Measurements from ENCODE around the gene JKAMP. TPM values are rescaled to one million over a fixed set of nuclear protein-coding genes. Genes with fewer than 3 reads are reported as not detected.
"Not testable (repeated sequence)": the region's sequence is repeated elsewhere in the genome, so short reads cannot be mapped to it uniquely, and the experiment has no call there.

The JKAMP gene
- total RNA-seq, 1 donor from 2014 or later = 182 TPM

- H3K27me3 Mint-ChIP-seq (ENCODE audit: insufficient read depth, low read depth) = no peaks in the 10 kb centered on the region
- H3K4me2 ChIP-seq = no peak overlapping the region
- H3K79me2 ChIP-seq (ENCODE audit: low read depth) = no peaks in the 10 kb centered on the region
- H3K4me1 ChIP-seq = no peaks in the 10 kb centered on the region
- DNase-seq (ENCODE audit: low spot score) = no peak
- no peak overlapping the region for H3K9ac ChIP-seq
- H3K4me3 Mint-ChIP-seq = no peak overlapping the region
- no peak overlapping the region for H3K4me3 ChIP-seq
- TF ChIP-seq, protein P1, sequence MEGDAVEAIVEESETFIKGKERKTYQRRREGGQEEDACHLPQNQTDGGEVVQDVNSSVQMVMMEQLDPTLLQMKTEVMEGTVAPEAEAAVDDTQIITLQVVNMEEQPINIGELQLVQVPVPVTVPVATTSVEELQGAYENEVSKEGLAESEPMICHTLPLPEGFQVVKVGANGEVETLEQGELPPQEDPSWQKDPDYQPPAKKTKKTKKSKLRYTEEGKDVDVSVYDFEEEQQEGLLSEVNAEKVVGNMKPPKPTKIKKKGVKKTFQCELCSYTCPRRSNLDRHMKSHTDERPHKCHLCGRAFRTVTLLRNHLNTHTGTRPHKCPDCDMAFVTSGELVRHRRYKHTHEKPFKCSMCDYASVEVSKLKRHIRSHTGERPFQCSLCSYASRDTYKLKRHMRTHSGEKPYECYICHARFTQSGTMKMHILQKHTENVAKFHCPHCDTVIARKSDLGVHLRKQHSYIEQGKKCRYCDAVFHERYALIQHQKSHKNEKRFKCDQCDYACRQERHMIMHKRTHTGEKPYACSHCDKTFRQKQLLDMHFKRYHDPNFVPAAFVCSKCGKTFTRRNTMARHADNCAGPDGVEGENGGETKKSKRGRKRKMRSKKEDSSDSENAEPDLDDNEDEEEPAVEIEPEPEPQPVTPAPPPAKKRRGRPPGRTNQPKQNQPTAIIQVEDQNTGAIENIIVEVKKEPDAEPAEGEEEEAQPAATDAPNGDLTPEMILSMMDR (IDR thresholded peaks at IDR 0.05) = no peak
- TF ChIP-seq EZH2 (IDR thresholded peaks at IDR 0.05) = no peak
- no peak for TF ChIP-seq EZH2phosphoT487 (IDR thresholded peaks at IDR 0.05)
- H3K36me3 Mint-ChIP-seq = no peaks in the 10 kb centered on the region
- peaks cover 16% of the 10 kb centered on the region for H3K4me1 Mint-ChIP-seq
- no peaks in the 10 kb centered on the region for H3K9me3 Mint-ChIP-seq
- H3K27ac ChIP-seq = no peak overlapping the region
- no peaks in the 10 kb centered on the region for H3K36me3 ChIP-seq
- H3F3A ChIP-seq (ENCODE audit: low read depth) = no peaks in the 10 kb centered on the region
- no peaks in the 10 kb centered on the region for H3K27me3 ChIP-seq
- H4K20me1 ChIP-seq (ENCODE audit: low read depth) = no peaks in the 10 kb centered on the region
- no peaks in the 10 kb centered on the region for H3K9me3 ChIP-seq (ENCODE audit: low read depth)
- no peak overlapping the region for H3K27ac Mint-ChIP-seq
- H2AFZ ChIP-seq (replicated peaks) = no peak overlapping the region
Observed at GRCh38 chr14:59438195-59438647, 46.1 kb upstream of the JKAMP start.

- H3K4me2 ChIP-seq = no peak overlapping the region
Observed at GRCh38 chr14:59439256-59439965, 44.9 kb upstream of the JKAMP start.

DNA sequence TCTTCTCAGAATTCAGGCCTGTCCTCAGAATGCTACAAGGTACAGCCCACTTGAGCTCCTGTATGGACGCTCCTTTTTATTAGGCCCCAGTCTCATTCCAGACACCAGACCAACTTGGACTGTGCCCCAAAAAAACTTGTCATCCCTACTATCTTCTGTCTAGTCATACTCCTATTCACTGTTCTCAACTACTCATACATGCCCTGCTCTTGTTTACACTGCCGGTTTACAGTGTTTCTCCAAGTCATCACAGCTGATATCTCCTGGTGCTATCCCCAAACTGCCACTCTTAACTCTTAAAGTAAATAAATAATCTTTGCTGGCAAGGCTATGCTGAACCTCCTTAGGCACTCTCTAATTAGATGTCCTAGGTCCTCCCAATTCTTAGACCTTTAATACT is 35.6 kb upstream of the JKAMP start:
- not testable (repeated sequence) for H3K79me2 ChIP-seq (ENCODE audit: low read depth); H3K36me3 ChIP-seq; H3K36me3 Mint-ChIP-seq; H4K20me1 ChIP-seq (ENCODE audit: low read depth); H3F3A ChIP-seq (ENCODE audit: low read depth); H3K4me2 ChIP-seq; H3K27me3 Mint-ChIP-seq (ENCODE audit: insufficient read depth, low read depth); H3K9me3 ChIP-seq (ENCODE audit: low read depth); H3K27ac Mint-ChIP-seq; H3K4me1 Mint-ChIP-seq; H3K27me3 ChIP-seq; H2AFZ ChIP-seq (replicated peaks); H3K27ac ChIP-seq; H3K4me3 Mint-ChIP-seq; H3K4me3 ChIP-seq; DNase-seq (ENCODE audit: low spot score); H3K9me3 Mint-ChIP-seq; H3K9ac ChIP-seq; H3K4me1 ChIP-seq

More at GRCh38 chr14:59439256-59439965, 44.9 kb upstream of the JKAMP start:
- Histone ChIP-seq H3K4me1 (no peaks in the 10 kb centered on the region), H2AFZ (replicated peaks) (no peak overlapping the region), H3F3A (ENCODE audit: low read depth) (no peaks in the 10 kb centered on the region), H4K20me1 (ENCODE audit: low read depth) (no peaks in the 10 kb centered on the region), H3K36me3 (no peaks in the 10 kb centered on the region), H3K4me3 (no peak overlapping the region), H3K27me3 (no peaks in the 10 kb centered on the region), H3K9me3 (ENCODE audit: low read depth) (no peaks in the 10 kb centered on the region), H3K27ac (no peak overlapping the region), H3K79me2 (ENCODE audit: low read depth) (no peaks in the 10 kb centered on the region), H3K9ac (no peak overlapping the region)
- H3K9me3 Mint-ChIP-seq = no peaks in the 10 kb centered on the region
- H3K27ac Mint-ChIP-seq = no peak overlapping the region
- TF ChIP-seq EZH2phosphoT487 (IDR thresholded peaks at IDR 0.05) (no peak), EZH2 (IDR thresholded peaks at IDR 0.05) (no peak)
- TF ChIP-seq, protein P1 (IDR thresholded peaks at IDR 0.05) = no peak
- no peaks in the 10 kb centered on the region for H3K36me3 Mint-ChIP-seq
- H3K27me3 Mint-ChIP-seq (ENCODE audit: insufficient read depth, low read depth) = no peaks in the 10 kb centered on the region
- no peak overlapping the region for H3K4me3 Mint-ChIP-seq
- peaks cover 13% of the 10 kb centered on the region for H3K4me1 Mint-ChIP-seq
- DNase-seq (ENCODE audit: low spot score) = no peak

DNA sequence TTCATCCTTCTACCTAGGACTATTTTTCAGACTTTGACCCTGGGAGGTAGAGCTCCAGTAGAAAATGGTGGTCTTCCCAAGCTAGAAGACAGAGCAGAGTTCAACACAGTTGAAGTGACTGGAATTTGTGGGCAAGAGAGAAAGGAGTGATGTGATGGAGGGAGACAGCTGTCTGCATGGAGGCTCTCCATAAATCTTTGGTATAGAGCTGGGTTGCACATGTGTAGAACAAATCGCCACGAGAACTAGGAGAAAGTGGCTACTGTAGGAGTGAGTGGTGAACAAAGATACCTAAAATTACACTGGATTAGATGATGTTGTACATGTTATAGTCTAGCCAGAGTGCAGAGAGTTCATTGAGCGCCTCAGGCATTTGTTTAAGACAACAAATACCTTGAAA is 33.6 kb upstream of the JKAMP start:
- Mint-ChIP-seq H3K9me3 (no peaks in the 10 kb centered on the region), H3K4me1 (no peaks in the 10 kb centered on the region), H3K27ac (no peak overlapping the region), H3K4me3 (no peak overlapping the region), H3K36me3 (peaks cover 6% of the 10 kb centered on the region), H3K27me3 (ENCODE audit: insufficient read depth, low read depth) (peaks cover 5% of the 10 kb centered on the region)
- no peaks in the 10 kb centered on the region for H3K79me2 ChIP-seq (ENCODE audit: low read depth)
- no peak overlapping the region for H3K27ac ChIP-seq
- H3K4me3 ChIP-seq = no peak overlapping the region
- H3K9me3 ChIP-seq (ENCODE audit: low read depth) = no peaks in the 10 kb centered on the region
- no peak overlapping the region for H2AFZ ChIP-seq (replicated peaks)
- no peaks in the 10 kb centered on the region for H3F3A ChIP-seq (ENCODE audit: low read depth)
- no peaks in the 10 kb centered on the region for H3K27me3 ChIP-seq
- no peak overlapping the region for H3K4me2 ChIP-seq
- H3K4me1 ChIP-seq = no peaks in the 10 kb centered on the region
- H3K9ac ChIP-seq = no peak overlapping the region
- TF ChIP-seq EZH2phosphoT487 (IDR thresholded peaks at IDR 0.05) = no peak
- no peak for TF ChIP-seq EZH2 (IDR thresholded peaks at IDR 0.05)
- TF ChIP-seq, protein P1 (IDR thresholded peaks at IDR 0.05) = no peak
- no peak for DNase-seq (ENCODE audit: low spot score)
- no peaks in the 10 kb centered on the region for H3K36me3 ChIP-seq
- H4K20me1 ChIP-seq (ENCODE audit: low read depth) = no peaks in the 10 kb centered on the region

All from neural progenitor cell (in vitro differentiated cells).